NCI-H69 (cell line): ENCODE results near the gene FGF18.
"Not testable (repeated sequence)": the region's sequence is repeated elsewhere in the genome, so short reads cannot be mapped to it uniquely, and the experiment has no call there.

ENCODE experiments used
- DNase-seq: peaks from one replicate; lab custom pipeline; 2025; lab: John Stamatoyannopoulos, UW

Gene FGF18

GRCh38 chr5:171400169-171400568 lies 19.3 kb upstream of the FGF18 start:
- DNase-seq = no peak

DNA sequence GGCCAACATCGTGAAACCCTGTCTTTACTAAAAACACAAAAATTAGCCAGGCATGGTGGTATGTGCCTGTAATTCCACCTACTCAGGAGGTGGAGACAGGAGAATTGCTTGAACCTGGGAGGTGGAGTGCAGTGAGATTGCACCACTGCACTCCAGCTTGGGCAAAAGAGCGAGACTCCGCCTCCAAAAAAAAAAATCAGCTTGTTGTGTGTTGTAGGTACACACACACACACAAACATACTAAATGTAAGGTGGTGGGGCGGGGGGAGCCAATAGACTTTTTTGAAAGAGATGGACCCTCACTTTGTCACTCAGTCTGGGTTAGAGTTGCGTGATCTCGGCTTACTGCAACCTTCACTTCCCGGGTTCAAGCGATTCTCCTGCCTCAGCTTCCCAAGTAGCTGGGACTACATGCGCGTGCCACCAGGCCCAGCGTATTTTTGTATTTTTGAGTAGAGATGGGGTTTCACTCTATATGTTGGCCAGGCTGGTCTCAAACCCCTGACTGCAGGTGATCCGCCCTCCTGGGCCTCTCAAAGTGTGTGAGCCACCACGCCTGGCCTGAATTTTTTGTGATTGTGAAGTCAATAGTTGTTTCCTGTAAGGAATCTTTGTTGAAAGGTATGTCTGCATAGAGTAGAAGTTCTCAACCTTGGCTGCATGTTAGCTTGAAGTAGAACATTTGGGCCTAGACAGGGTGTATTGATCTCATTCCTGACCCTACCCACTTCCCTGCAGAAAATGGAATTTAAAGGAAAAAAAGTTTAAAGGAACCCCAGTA lies 18.1 kb upstream of the FGF18 start:
- DNase-seq = no peak

GRCh38 chr5:171402751-171403150 lies 16.7 kb upstream of the FGF18 start:
- not testable (repeated sequence) for DNase-seq

- DNase-seq = peak; percentile 43
Observed at GRCh38 chr5:171405615-171406014, 13.8 kb upstream of the FGF18 start.

- no peak for DNase-seq
Observed at GRCh38 chr5:171407234-171407633, 12.2 kb upstream of the FGF18 start.

GRCh38 chr5:171409164-171410136 lies 10.0 kb upstream of the FGF18 start:
- no peak for DNase-seq

GRCh38 chr5:171410181-171410580 lies 9.3 kb upstream of the FGF18 start:
- no peak for DNase-seq

- no peak for DNase-seq
Observed at GRCh38 chr5:171412186-171412585, 7.3 kb upstream of the FGF18 start.

- DNase-seq = peak; percentile 15
Observed at GRCh38 chr5:171413153-171413910, 6.1 kb upstream of the FGF18 start.

DNA sequence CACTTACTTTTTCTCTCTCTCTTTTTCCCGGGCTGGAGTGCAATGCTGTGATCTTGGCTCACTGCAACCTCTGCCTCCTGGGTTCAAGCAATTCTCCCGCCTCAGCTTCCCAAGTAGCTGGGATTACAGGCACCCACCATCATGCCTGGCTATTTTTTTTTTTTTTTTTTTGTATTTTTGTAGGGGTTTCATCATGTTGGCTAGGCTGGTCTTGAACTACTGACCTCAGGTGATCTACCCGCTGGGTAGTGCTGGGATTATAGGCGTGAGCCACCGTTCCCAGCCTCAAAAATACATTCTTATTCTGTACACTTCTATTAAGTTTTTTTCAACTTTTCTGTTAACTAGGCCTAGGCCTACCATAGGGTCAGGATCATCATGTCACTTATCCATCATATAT lies 5.5 kb upstream of the FGF18 start:
- not testable (repeated sequence) for DNase-seq

- DNase-seq = peak; percentile 26
Observed at GRCh38 chr5:171415115-171415730, 4.2 kb upstream of the FGF18 start.

GRCh38 chr5:171416160-171417049 lies 3.0 kb upstream of the FGF18 start:
- peak; percentile 18 for DNase-seq

DNA sequence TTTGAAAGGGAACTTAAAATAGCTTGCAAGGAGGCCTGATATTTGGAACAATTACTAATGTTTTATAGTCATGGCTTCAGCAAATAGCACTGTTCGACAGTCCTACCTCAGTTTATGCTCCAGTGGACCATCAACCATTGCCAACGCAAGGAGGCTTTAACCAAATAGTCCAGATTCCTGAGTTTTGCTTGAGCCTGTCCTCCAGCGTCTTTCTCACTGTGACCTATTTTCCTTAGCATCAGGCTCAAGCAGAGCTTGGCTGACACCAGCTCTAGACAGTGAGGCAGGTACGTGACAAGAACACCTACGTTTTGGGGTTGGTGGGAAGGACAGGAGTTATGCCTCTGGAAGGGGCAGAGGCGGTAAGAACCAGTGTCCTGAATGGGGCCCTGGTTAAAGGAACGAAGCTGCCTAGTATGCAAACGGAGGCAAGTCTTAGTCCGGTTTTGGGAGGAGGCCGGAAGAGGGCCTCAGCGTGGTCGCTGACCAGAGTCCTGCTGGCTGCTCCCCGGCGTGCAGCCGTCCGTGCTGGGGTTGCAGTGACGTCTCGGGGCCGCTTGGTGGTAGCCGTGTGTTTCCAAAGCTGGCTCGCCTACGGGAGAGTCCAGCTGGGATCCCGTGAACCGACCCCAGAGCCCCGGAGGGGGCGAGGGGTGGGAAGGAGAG lies 998 bp upstream of the FGF18 start:
- DNase-seq = peak; percentile 89

DNA sequence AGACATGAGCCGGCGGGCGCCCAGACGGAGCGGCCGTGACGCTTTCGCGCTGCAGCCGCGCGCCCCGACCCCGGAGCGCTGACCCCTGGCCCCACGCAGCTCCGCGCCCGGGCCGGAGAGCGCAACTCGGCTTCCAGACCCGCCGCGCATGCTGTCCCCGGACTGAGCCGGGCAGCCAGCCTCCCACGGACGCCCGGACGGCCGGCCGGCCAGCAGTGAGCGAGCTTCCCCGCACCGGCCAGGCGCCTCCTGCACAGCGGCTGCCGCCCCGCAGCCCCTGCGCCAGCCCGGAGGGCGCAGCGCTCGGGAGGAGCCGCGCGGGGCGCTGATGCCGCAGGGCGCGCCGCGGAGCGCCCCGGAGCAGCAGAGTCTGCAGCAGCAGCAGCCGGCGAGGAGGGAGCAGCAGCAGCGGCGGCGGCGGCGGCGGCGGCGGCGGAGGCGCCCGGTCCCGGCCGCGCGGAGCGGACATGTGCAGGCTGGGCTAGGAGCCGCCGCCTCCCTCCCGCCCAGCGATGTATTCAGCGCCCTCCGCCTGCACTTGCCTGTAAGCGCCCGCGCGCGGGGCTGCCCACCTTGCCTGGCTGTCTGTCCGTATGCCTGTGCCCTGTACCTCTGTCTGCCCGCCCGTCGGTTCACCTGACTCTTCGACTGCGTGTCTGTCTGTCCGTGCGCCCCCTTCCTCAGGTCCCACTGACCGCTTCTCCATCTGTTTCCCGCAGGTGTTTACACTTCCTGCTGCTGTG lies 412 bp downstream of the FGF18 start:
- DNase-seq = peak; percentile 78

GRCh38 chr5:171420431-171421241 lies 1.2 kb downstream of the FGF18 start:
- peak; percentile 69 for DNase-seq

- peak; percentile 75 for DNase-seq
Observed at GRCh38 chr5:171421331-171422262, 2.1 kb downstream of the FGF18 start.

GRCh38 chr5:171422495-171422894 lies 3.0 kb downstream of the FGF18 start:
- no peak for DNase-seq
